ENCODE data around the gene TRAF3IP3.

TRAF3IP3 gene

DNA sequence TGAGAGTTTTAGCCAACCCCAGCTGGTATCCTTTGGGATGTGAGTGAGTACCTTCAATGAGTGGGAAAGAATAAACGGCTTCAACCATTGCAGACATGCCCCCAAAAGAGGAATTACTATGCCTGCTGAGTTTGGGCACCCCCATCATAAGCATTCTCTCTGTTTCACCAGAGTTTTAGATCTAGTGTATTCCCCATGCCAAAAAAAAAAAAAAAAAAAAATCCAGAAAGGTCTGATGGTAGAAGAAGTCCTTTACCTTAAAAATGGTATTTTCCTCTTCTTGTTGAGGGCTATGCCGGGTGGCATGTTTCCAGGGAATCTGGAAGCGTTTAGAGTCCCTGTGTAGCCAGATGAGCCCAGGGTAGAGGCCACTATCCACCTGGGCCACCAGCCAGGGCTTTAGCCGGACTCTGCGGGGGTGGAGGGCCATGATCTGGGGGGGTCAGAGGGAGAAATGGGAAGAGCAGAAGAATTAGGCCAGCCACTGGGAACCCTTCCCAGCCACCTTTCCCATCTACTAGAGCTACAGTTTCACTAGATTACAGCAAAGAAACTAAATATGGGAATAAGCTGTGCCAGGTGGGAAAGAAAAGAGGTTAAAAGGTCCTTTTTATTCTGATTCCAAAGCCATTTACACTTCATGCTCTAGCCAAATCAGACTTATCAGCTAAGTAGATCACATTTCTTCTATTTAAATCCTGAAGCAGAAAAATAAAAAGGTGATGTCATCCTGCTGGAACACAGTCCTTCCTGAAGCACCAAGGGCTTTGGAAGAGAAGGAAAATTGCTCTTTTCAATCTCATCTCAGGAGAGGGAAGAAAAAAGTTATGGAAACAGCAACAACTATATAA is 45.4 kb downstream of the TRAF3IP3 start:
- DNase-seq (ENCODE audit: low read depth in 2 of 2) = no peak

DNA sequence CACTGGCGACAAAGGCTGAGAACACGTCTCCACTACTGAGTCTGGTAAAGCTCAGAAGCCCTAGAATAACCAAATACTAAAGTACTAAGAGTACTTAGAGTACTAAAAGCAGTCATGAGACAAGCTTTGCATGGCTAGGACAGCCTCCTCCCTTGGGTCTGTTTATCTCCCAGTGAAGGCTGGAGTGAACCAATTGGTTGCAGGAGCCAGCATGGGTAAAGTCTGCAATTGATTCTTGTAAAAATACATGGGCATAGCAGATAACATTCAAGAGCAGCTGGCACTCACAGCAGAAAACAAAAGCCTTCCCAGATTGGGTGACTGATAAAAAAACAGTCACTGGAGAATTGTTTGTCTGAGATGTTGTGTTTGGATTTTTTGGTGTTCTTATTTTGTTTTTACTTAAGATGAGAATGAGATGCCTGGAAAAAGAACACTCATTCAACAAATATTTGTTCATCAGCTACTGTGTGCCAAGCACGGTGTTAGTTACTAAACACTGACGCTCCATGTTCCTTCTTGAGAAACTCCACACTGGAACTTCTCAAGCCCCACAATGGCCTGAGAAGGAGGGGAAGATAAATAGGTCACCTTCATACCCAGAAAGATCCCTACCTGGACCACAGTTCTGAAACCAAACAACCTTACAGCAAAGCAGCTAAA is 46.4 kb downstream of the TRAF3IP3 start:
- no peak for DNase-seq (ENCODE audit: low read depth in 2 of 2)

DNA sequence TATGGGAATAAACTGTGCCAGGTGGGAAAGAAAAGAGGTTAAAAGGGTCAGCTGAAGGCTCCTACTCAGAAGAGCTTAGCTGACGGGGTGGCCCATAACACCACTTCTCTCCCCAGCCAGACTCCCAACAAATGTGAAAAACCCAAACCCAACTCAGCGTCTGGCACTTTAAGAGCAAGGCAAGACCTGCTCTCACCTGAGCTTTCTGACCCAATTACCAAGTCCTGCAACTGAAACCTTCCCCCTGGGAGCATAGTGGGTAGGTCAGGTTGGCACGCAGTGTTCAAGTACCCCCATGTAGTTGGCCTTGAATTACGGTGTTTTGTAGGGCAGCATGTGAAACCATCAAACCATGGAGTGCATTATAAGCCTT is 46.9 kb downstream of the TRAF3IP3 start:
- DNase-seq (ENCODE audit: low read depth in 2 of 2) = no peak

DNA sequence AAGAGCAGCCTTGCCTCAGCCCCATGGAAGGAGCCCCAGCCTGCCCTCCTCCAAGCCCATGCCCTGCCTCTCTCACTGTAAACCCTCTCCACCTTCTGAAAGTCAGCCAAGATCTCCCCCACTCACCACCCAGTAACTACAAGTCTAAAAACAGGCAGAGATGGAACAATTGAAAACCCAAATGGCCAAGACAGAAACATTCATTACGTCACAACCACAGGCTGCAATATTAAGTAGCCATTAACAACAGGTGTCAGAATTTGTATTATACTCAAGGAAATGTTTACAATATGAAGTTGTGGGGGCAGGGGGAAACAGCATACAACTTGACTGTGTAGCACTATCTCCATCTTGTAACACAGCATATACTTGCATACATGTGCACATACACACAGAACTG is 47.7 kb downstream of the TRAF3IP3 start:
- no peak for DNase-seq (ENCODE audit: low read depth in 2 of 2)

DNA sequence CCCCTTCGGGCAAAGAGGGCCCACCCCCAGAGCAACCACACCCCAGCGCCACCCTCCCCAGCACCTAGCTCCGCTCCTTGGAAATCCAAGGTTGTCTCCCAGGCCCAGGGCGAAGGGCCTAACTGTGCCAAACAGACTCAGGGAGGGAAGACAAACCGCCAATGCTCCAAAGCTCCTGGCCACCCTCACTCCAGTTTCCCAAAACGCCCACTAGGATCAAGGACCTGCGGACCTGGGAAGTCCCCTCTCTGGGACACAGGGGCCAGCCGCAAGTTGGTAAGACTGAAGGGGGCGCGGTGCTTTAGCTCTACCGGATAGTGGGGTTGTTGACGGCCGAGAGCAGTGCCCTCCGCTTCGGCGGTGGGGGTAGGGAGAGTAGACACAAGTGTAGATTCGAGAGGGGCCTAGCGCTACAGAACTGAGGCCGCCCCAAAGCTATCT is 49.5 kb downstream of the TRAF3IP3 start:
- no peak for DNase-seq (ENCODE audit: low read depth in 2 of 2)

DNA sequence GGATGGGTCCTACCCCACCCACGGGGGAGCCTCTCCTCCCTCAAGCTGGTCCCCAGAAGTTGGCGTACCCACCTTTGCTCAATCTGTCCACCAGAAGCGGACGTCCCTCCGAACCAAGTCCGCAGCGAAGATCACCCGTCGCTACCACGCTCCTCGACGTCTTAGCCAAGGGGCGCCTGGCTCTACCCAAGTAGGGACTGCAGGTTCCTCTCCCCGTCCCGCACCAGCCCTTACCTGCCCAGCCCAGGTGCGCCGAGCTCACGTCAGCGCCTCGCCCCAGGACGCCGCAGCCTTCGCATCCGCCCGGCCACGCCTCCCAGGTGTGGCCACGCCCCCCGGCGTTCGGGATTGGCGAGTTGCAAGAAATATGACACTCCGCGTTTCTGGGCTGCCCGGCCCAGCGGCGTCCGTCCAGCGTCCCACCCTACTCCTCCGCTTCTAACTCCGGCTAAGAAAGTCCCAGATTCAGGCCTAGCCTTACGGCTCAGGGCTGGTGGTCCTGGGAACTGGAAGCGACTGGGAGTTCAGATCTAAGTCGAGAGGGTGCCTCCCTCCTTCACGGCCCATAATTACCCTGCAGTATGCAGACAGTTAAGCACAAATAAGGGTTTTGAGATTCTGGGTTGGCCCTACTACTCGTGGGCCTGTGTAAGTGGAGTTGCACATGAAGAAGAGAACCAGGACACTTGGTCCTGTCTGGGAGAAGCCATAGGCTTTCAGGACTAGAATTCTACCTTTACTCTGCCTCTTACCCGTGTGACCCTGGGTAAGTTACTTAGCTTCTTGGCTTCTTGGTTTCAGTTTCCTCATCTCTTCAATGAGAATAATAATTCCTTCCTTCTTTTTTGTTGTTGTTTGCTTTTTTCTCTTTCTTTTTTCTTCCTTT is 50.3 kb downstream of the TRAF3IP3 start, which contains the start of gene IRF6:
Gene IRF6 (minus strand): TSS at position 268 of the 886 bp plus-strand sequence. CDS start 4,729 bp downstream, outside the sequence.
- DNase-seq (ENCODE audit: low read depth in 2 of 2) = peak; percentile 29 to 51

DNA sequence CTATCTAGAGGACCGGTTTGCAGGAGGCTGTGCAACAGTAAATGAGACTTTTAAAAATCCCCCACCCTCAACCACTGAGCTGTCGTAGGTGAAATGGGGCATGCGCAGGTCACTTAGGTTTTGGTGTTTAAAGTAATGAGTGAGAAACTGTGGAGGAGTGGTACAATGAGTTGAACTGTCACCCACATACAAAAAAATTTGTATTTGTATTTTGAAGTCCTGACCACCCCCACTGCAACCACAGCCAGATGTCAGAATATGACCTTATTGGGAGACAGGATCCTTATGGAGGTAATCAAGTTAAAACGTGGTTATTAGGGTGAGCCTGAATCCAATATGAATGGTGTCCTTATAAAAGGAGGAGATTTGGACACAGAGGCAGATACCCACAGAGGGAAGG is 51.7 kb downstream of the TRAF3IP3 start:
- no peak for DNase-seq (ENCODE audit: low read depth in 2 of 2)

DNA sequence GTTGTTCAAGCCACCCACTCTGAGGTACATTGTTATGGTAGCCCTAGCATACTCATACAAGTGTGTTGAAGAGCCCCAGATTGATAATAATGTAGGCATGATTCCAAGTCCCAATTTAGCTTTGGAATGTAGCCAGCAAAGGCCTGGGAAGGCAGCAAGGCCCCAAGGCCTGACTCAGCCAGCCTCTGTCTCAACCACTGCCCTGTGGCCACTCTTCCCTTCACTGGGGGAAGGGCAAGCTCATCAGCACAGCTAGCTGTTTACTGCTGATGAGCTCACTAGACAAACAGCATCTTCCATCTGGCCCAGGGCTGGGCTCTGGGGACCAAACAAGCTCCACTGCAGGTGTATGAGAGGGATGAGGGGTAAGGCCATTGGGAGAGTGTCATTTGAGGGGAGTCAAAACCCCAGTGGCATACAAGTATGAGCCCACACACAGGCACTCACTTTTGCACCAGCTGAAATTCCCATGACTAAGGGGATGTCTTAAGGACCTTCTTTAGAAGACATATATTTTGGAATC is 52.3 kb downstream of the TRAF3IP3 start:
- DNase-seq (ENCODE audit: low read depth in 2 of 2) = no peak

DNA sequence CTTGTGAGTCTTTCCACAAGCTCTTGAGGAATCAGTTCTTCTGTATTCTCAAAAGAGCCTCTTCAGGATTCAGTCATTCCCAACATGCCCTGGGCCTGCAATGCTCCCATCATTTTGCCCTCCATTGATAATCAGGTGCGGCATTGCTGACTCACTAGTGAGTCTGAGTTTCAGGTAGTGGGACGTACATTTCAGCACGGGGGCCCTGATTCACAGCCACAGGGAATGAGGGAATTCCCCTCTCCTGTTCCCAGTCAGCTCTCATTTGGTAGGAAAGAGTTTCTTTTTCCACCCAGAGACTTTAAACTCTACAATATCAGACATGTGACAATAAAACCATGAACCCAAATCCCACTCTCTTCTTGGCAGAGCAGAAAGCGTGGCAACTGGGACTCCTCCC is 53.8 kb downstream of the TRAF3IP3 start:
- DNase-seq (ENCODE audit: low read depth in 2 of 2) = no peak

DNA sequence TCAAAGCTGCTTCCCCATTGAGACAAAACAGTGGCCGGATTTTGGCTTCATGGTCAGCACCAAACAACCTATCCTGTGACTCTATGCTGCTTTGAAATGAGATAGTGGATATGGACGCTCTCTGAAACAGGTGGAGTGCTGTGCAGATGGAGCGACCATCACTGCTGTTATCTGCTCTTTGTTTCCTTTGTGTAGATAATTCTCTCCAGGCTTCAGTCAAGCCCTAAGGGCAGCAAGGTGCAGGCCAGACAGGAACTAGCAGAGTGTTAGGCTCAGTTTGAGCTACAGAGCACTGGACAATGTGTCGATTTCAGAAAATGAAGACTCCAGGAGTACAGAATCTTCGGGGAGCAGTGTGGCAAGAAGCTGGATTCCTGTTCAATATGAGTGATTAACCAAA is 54.9 kb downstream of the TRAF3IP3 start:
- no peak for DNase-seq (ENCODE audit: low read depth in 2 of 2)

DNA sequence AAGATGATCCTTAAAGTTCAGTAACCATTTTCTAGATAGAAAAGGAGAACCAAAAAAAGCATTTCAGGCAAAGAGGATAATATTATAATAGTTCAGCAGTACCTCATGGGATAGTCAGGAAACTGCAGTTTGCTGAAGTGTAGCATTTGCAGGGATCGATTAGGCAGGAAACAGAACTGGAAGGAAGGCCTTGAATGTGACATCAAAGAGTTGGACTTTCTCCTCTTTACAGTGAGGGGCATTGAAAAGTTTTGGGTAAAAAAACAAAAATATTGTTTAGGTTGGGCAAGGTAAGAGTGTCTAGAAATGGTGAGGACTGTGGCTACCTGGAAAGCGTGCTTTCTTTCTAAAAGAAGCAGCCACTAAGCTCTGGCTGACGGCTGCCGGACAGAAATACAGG is 58.0 kb downstream of the TRAF3IP3 start:
- no peak for DNase-seq (ENCODE audit: low read depth in 2 of 2)

DNA sequence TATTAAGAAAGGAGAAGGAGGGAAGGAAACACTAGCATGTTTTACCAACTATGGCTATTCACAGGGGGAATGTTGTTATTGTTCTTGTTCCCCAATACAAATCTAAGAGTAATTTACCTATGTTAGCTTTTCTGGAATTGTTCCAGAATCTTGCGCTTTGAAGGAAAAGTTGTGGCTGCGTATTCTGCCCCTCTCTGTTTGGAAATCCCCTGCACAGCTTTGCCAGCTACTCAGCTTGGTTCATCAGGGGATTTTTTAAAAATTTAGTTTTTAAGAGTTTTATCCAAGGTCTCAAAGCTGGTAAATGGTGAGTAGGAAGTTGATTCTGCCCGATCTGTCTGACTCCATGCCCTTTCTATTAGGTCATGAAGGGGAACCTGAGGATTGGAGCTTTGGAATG is 59.6 kb downstream of the TRAF3IP3 start:
- no peak for DNase-seq (ENCODE audit: low read depth in 2 of 2)

DNA sequence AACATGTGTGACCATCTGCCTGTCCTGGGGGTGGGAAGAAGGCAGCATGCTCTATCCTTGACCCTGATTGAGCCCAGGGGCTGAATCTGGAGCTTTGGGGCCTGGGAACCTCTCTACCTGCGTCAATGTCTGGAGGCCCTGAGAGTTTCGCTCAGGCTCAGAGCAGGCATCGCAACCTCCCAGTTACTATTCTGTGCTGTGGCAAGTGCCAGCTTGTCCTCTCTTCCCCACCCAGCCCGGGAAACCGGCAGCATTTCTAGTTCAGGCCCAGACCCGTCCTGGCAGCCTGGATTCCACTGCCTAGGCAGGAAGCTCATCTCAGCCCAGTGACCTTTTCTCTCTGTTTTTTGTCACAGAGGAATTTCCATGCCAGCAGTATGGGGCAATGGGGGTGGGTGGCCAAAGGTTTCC is 60.1 kb downstream of the TRAF3IP3 start:
- DNase-seq (ENCODE audit: low read depth in 2 of 2) = no peak

DNA sequence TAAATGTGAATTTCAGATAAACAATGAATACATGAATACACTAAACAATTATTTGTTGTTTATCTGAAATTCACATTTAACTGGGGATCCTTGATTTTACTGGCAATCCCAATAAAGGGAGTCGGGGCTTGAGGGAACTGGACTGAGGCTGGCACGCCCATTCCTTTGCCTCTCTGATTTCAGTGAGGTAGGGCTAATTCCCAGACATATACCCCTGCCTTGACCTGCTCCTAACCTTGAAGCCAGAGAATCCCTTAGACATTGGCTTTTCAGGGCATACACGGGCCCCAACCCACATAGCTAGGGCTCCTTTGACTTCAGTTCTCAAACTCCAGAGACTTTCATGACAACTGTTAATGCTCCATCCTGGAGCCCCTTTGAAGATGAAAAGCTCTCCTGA is 61.1 kb downstream of the TRAF3IP3 start:
- DNase-seq (ENCODE audit: low read depth in 2 of 2) = no peak

DNA sequence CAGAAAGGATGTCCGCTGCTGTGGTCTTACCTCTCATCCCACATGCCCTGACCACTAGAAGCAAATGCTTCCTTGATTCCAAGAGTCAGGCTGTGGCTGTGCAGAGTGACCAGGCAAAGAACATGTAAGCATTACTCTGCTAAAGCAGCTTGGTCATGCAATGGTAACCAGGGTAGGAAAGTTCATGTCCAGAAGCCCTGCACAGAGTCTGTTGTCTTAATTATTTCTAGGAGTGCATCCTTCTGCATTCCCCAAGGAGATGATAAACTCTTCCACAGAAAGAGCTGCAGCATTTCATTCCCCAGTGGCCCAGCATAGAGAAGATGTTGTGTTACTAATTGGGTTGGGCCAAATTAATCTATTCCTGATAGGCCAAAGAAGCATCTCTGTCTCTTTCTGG is 61.8 kb downstream of the TRAF3IP3 start:
- DNase-seq (ENCODE audit: low read depth in 2 of 2) = no peak

DNA sequence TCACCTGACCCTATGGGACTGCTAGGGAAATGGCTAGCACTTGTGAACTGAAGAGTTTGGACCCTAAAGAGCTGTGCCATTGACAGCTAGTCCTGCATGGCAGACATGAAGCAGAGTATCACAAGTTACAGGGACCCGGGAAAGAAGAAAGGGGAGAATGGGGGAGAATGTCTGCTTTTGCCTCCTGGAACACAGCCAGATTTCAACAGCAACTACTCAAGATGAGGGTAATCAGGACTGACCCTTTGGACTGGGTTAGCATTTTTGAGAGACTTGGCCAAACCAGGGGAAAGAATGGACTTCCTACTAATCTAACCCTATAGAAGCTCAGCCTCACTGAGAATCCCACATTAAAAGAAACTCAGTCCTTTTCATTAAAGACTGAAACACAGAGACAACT is 63.2 kb downstream of the TRAF3IP3 start:
- no peak for DNase-seq (ENCODE audit: low read depth in 2 of 2)

DNA sequence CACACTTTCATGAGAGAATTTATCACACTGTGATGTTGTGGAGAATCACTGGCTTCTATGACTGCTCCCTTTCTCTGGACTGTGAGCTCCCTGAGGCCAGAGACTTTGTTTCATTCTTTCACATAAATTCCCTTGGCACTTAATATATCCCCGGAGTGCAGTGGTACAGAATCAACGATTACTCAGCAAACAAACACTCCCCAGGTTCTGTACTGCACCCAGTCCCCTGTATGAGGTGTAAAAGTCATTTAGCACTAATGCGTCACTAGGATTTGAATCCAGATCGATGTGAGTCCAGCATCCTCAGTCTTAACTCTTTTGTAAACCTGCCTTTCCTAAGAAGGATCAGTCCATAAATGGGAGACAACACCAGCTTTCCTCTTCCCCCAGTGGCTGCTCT is 65.1 kb downstream of the TRAF3IP3 start:
- no peak for DNase-seq (ENCODE audit: low read depth in 2 of 2)

DNA sequence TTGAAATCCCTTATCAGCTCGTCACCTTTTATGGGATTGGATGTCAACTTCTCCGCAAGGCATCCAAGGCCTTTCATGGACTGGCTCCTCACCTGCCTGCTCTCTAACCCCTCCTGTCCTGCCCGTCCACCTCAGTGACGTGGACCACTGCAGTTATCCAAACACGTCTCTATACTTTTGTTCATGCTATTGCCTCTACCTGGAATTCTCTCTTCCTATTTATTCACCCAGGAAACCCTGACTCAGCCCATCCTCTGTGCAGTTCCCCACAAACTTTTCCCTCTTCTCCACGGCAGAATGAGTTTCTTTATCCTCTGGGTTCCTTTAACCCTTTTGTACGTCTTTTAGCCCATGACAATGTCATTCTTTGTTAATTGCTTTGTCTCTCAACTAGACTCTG is 66.9 kb downstream of the TRAF3IP3 start:
- no peak for DNase-seq (ENCODE audit: low read depth in 2 of 2)

DNA sequence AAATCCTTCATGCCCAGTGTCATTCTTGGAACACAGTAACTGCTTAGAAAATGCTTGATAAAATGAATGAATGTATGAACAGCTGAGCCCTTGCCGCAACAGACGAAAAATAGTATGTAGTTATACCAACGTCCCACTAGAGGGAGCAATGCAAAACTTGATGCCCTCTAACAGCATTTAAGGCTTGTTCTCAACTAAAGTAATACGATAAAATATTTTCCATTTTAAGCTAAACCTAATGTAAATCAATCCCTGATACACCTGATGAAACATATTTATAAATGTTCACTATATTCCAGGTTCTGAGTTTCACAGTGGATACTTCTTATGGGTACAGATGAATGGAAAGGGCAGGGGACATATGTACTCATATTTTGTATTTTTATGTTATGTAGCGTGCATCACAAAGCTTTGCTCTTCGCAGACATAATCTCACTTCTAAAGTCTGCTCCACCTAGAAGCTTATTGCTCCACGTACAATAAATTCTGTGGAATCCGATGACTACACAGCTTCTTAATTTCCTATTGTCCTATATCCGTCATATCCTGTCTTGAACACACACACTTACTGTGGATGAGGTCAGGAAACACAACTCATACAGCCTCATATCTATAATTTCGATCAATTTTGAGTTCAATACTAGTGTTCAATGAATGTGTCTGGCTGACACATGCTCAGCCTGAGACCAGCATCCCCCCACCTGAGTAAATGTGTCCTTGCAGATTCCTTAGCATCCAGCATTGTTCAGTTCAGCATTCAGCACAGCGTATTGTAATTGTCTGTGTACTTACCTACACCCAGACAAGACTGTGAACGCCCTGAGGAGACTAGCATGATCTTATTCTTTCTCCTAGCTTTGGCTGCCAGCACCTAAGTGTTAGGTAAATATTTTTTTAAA is 67.5 kb downstream of the TRAF3IP3 start:
- DNase-seq (ENCODE audit: low read depth in 2 of 2) = no peak

DNA sequence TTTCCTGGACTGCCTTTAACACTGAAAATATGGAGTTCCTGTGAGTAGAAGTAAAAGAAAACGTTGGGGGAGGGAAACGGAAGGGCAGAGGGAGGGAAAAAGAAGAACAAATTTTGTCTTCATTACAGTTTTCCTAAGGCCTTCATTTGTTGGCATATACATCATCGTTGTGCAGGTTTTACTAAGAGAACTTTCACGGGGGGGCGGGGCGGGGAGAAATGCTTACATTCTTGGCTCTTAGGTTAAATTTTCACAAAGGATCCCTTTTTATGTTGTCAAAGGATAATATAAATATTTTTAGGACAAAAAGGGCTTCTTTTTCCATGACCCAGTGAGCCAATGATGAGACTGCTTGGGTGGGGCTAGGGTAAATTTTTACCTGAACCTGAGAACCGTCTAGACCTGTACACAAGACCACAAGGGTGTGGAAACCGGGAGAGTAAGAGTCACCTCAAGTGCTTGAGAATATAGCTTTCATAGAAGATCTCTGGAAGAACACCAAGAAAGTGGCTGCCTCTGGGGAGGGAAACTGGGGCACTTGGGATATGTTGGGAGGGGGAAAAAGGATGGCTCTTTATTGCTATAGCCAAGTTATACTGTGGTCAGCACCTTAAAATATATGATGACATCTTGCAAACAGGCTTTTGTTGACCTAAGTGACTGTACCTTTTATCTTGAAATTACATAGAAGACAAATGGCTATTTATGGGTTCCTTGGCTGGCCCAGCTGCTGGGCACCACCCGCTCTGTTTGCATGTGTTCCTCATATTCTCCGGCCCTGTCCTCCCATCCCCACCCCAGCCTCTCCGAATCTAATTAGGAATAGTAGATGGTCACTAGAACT is 70.0 kb downstream of the TRAF3IP3 start:
- DNase-seq (ENCODE audit: low read depth in 2 of 2) = no peak
